Activated naive CD4-positive, alpha-beta T cell treated with anti-CD3 and anti-CD28 coated beads, Interleukin-2, amount 50 U/mL, for 72 hours (primary cell): ENCODE results near the gene RSRC1. TPM values are rescaled to one million over a fixed set of nuclear protein-coding genes. Genes with fewer than 3 reads are reported as not detected.

Source experiments
- ATAC-seq, 2 donors: fragments of 150-1000 bp; cut with Tn5 transposase; 2 replicates each; pipeline ENCODE4 v1.10.0; 2021; ENCODE audit warnings: mild to moderate bottlenecking in 2 of 2, moderate library complexity in 2 of 2
- DNase-seq, 2 donors: peaks; one replicate each; pipeline ENCODE4 v3.0.0; 2021 to 2022; ENCODE audit warnings: low spot score in 2 of 2
- H3K27ac Mint-ChIP-seq, 2 donors: one replicate each; pipeline ENCODE4 v1.8.0; 2022; ENCODE audit warnings: mild to moderate bottlenecking in 2 of 2, mixed read lengths in 2 of 2
- H3K36me3 Mint-ChIP-seq, 2 donors: one replicate each; pipeline ENCODE4 v1.8.0; 2022; ENCODE audit warnings: mixed read lengths in 2 of 2
- H3K9me3 Mint-ChIP-seq, 2 donors: one replicate each; pipeline ENCODE4 v1.8.0; 2022; ENCODE audit warnings: mixed read lengths in 2 of 2
- total RNA-seq, 2 donors: library from RNA; stranded (reverse); gene quantifications; one replicate each; pipeline ENCODE4 v1.2.3, GENCODE V29; 2022

RSRC1 gene
- total RNA-seq, 2 donors from 2014 or later = 25.1 to 47.3 TPM

- peaks cover 4 to 5% of the 10 kb centered on the region in 2 donors for H3K9me3 Mint-ChIP-seq
- DNase-seq = no peak
- H3K27ac Mint-ChIP-seq = no peak overlapping the region
- no peak for ATAC-seq
- peaks cover 12 to 17% of the 10 kb centered on the region in 2 donors for H3K36me3 Mint-ChIP-seq
These were observed 49.8 kb downstream of the RSRC1 start for GRCh38 chr3:158159714-158160113.

- Mint-ChIP-seq H3K27ac (no peak overlapping the region), H3K36me3 (peaks cover 7 to 12% of the 10 kb centered on the region in 2 donors), H3K9me3 (no peaks in the 10 kb centered on the region)
These were observed 51.1 kb downstream of the RSRC1 start for GRCh38 chr3:158160958-158161357.

GRCh38 chr3:158165141-158165655 lies 55.3 kb downstream of the RSRC1 start:
- Mint-ChIP-seq H3K27ac (no peak overlapping the region), H3K9me3 (peaks cover 0 to 5% of the 10 kb centered on the region in 2 donors), H3K36me3 (peaks cover 16 to 19% of the 10 kb centered on the region in 2 donors)
- DNase-seq = no peak
- no peak for ATAC-seq

More at GRCh38 chr3:158160958-158161357, 51.1 kb downstream of the RSRC1 start:
- peak in 1 of 2 donors; percentile 68 for ATAC-seq
- no peak for DNase-seq

- peaks cover 16 to 21% of the 10 kb centered on the region in 2 donors for H3K36me3 Mint-ChIP-seq
- no peak overlapping the region for H3K27ac Mint-ChIP-seq
- ATAC-seq (no peak), DNase-seq (no peak)
- peaks cover 0 to 9% of the 10 kb centered on the region in 2 donors for H3K9me3 Mint-ChIP-seq
These were observed 55.8 kb downstream of the RSRC1 start for GRCh38 chr3:158165730-158166129.

- no peak for ATAC-seq
- no peak for DNase-seq
- peaks cover 16 to 26% of the 10 kb centered on the region in 2 donors for H3K36me3 Mint-ChIP-seq
- H3K9me3 Mint-ChIP-seq = peaks cover 0 to 9% of the 10 kb centered on the region in 2 donors
- no peak overlapping the region for H3K27ac Mint-ChIP-seq
These were observed 56.3 kb downstream of the RSRC1 start for GRCh38 chr3:158166223-158166622.

- peaks cover 23 to 28% of the 10 kb centered on the region in 2 donors for H3K36me3 Mint-ChIP-seq
- peak in 1 of 2 donors; percentile 22 for DNase-seq
These were observed 58.1 kb downstream of the RSRC1 start for GRCh38 chr3:158167737-158168557.

GRCh38 chr3:158169091-158169491 lies 59.2 kb downstream of the RSRC1 start:
- Mint-ChIP-seq H3K9me3 (peaks cover 3 to 9% of the 10 kb centered on the region in 2 donors), H3K36me3 (peaks cover 23% of the 10 kb centered on the region in 2 donors), H3K27ac (no peak overlapping the region)
- ATAC-seq (no peak), DNase-seq (no peak)

More at GRCh38 chr3:158167737-158168557, 58.1 kb downstream of the RSRC1 start:
- ATAC-seq = peak; percentile 71 to 84
- no peak overlapping the region for H3K27ac Mint-ChIP-seq
- H3K9me3 Mint-ChIP-seq = peaks cover 3 to 9% of the 10 kb centered on the region in 2 donors

GRCh38 chr3:158181096-158181495 lies 71.2 kb downstream of the RSRC1 start:
- Mint-ChIP-seq H3K27ac (no peak overlapping the region), H3K9me3 (peaks cover 0 to 8% of the 10 kb centered on the region in 2 donors), H3K36me3 (peaks cover 4 to 18% of the 10 kb centered on the region in 2 donors)
- ATAC-seq (no peak), DNase-seq (no peak)

GRCh38 chr3:158185711-158186110 lies 75.8 kb downstream of the RSRC1 start:
- Mint-ChIP-seq H3K27ac (no peak overlapping the region), H3K9me3 (no peaks in the 10 kb centered on the region), H3K36me3 (no peaks in the 10 kb centered on the region)
- no peak for ATAC-seq
- no peak for DNase-seq

- Mint-ChIP-seq H3K36me3 (peaks cover 45 to 60% of the 10 kb centered on the region in 2 donors), H3K9me3 (peaks cover 22 to 36% of the 10 kb centered on the region in 2 donors), H3K27ac (no peak overlapping the region)
- no peak for DNase-seq
- ATAC-seq = no peak
These were observed 91.1 kb downstream of the RSRC1 start for GRCh38 chr3:158200955-158201354.

- H3K9me3 Mint-ChIP-seq = peaks cover 8 to 13% of the 10 kb centered on the region in 2 donors
- H3K27ac Mint-ChIP-seq = no peak overlapping the region
- peaks cover 14 to 31% of the 10 kb centered on the region in 2 donors for H3K36me3 Mint-ChIP-seq
- ATAC-seq (no peak), DNase-seq (no peak)
These were observed 95.4 kb downstream of the RSRC1 start for GRCh38 chr3:158205324-158205723.

- ATAC-seq = no peak
- no peak overlapping the region for H3K27ac Mint-ChIP-seq
These were observed 96.1 kb downstream of the RSRC1 start for GRCh38 chr3:158205994-158206393.

GRCh38 chr3:158210067-158210466 lies 100.2 kb downstream of the RSRC1 start:
- peaks cover 0 to 5% of the 10 kb centered on the region in 2 donors for H3K36me3 Mint-ChIP-seq
- no peaks in the 10 kb centered on the region for H3K9me3 Mint-ChIP-seq
- DNase-seq = no peak
- ATAC-seq = no peak
- no peak overlapping the region for H3K27ac Mint-ChIP-seq

More at GRCh38 chr3:158205994-158206393, 96.1 kb downstream of the RSRC1 start:
- peaks cover 10 to 25% of the 10 kb centered on the region in 2 donors for H3K36me3 Mint-ChIP-seq
- no peak for DNase-seq
- H3K9me3 Mint-ChIP-seq = peaks cover 5 to 7% of the 10 kb centered on the region in 2 donors

- H3K27ac Mint-ChIP-seq = no peak overlapping the region
- no peak for ATAC-seq
- H3K36me3 Mint-ChIP-seq = peaks cover 4 to 8% of the 10 kb centered on the region in 2 donors
- H3K9me3 Mint-ChIP-seq = peaks cover 0 to 4% of the 10 kb centered on the region in 2 donors
- DNase-seq = no peak
These were observed 103.6 kb downstream of the RSRC1 start for GRCh38 chr3:158213461-158213860.

- ATAC-seq (no peak), DNase-seq (no peak)
- H3K9me3 Mint-ChIP-seq = peaks cover 0 to 4% of the 10 kb centered on the region in 2 donors
- H3K27ac Mint-ChIP-seq = no peak overlapping the region
- peaks cover 4 to 11% of the 10 kb centered on the region in 2 donors for H3K36me3 Mint-ChIP-seq
These were observed 108.1 kb downstream of the RSRC1 start for GRCh38 chr3:158217992-158218391.

GRCh38 chr3:158220575-158220974 lies 110.7 kb downstream of the RSRC1 start:
- DNase-seq = no peak
- Mint-ChIP-seq H3K9me3 (peaks cover 0 to 4% of the 10 kb centered on the region in 2 donors), H3K36me3 (peaks cover 0 to 12% of the 10 kb centered on the region in 2 donors), H3K27ac (no peak overlapping the region)
- ATAC-seq = no peak

GRCh38 chr3:158221426-158221825 lies 111.5 kb downstream of the RSRC1 start:
- Mint-ChIP-seq H3K9me3 (peaks cover 0 to 4% of the 10 kb centered on the region in 2 donors), H3K36me3 (peaks cover 0 to 11% of the 10 kb centered on the region in 2 donors), H3K27ac (no peak overlapping the region)
- ATAC-seq (no peak), DNase-seq (no peak)
